Endodermal cell (in vitro differentiated cells): ENCODE data around the gene TAS2R1. TPM values are rescaled to one million over a fixed set of nuclear protein-coding genes. Genes with fewer than 3 reads are reported as not detected.

Experiments used
- DNase-seq: peaks from one replicate; pipeline ENCODE4 v3.0.0-alpha.2; 2017
- H3K27ac ChIP-seq: 2 replicates; pipeline ENCODE4 v1.5.1; 2013; ENCODE audit warnings: mild to moderate bottlenecking, low read depth, low read length, moderate library complexity
- H3K27me3 ChIP-seq: 2 replicates; pipeline ENCODE4 v1.6.1; 2013; ENCODE audit warnings: mild to moderate bottlenecking, low read length, moderate library complexity; ENCODE audit not compliant: insufficient read depth, control insufficient read depth, poor library complexity, severe bottlenecking
- H3K36me3 ChIP-seq: 2 replicates; pipeline ENCODE4 v1.7.0; 2013; ENCODE audit warnings: mild to moderate bottlenecking, low read length, moderate library complexity; ENCODE audit not compliant: control insufficient read depth, insufficient read depth
- H3K4me1 ChIP-seq: one replicate; pipeline ENCODE4 v1.7.0; 2013; ENCODE audit warnings: low read length; ENCODE audit not compliant: control insufficient read depth, insufficient read depth
- H3K4me3 ChIP-seq: 2 replicates; pipeline ENCODE4 v1.5.1; 2013; ENCODE audit warnings: mild to moderate bottlenecking, low read length, moderate library complexity
- H3K9ac ChIP-seq: 2 replicates; pipeline ENCODE4 v1.6.1; 2013; ENCODE audit warnings: mild to moderate bottlenecking, low read length, moderate library complexity; ENCODE audit not compliant: poor library complexity, severe bottlenecking; ENCODE audit errors: extremely low read depth
- H3K9me3 ChIP-seq: 2 replicates; pipeline ENCODE4 v1.6.1; 2013; ENCODE audit warnings: mild to moderate bottlenecking, low read length, moderate library complexity; ENCODE audit not compliant: control insufficient read depth
- H3K27ac Mint-ChIP-seq: 2 replicates; pipeline ENCODE4 v1.8.0; 2020; ENCODE audit warnings: mixed read lengths
- H3K27me3 Mint-ChIP-seq: 2 replicates; pipeline ENCODE4 v1.8.0; 2021; ENCODE audit warnings: mild to moderate bottlenecking, mixed read lengths; ENCODE audit not compliant: insufficient read depth
- H3K36me3 Mint-ChIP-seq: 2 replicates; pipeline ENCODE4 v1.8.0; 2020; ENCODE audit warnings: low read depth, mixed read lengths
- H3K4me1 Mint-ChIP-seq: 2 replicates; pipeline ENCODE4 v1.8.0; 2020; ENCODE audit warnings: mixed read lengths
- H3K4me3 Mint-ChIP-seq: 2 replicates; pipeline ENCODE4 v1.8.0; 2020; ENCODE audit warnings: mild to moderate bottlenecking, moderate library complexity, mixed read lengths
- H3K9me3 Mint-ChIP-seq: 2 replicates; pipeline ENCODE4 v1.8.0; 2020; ENCODE audit warnings: mild to moderate bottlenecking, mixed read lengths
- WGBS, 2 experiments: methylation state at CpG; one replicate each; pipeline versions ENCODE4 v1.1.5 to v1.1.7; 2013; ENCODE audit warnings: missing lambda C conversion rate in 2 of 2, mixed read lengths in 1 of 2; ENCODE audit not compliant: insufficient coverage in 1 of 2, insufficient read length in 1 of 2; 5-methylcytosine and 5-hydroxymethylcytosine counted together
- total RNA-seq, 2 donors: library from RNA; stranded (reverse); fragmentation: NEBNext Ultra II Directional in 1 of 2; extraction: Animal tissue kit (Norgen Biotek cat#: 25700) in 1 of 2; gene quantifications; 2 replicates in 1 of 2; 3 replicates in 1 of 2; pipeline ENCODE4 v1.2.1, GENCODE V29; 2021
- TF ChIP-seq, protein P1 (sequence below): fragments of 200-600 bp; sonication (generic); conservative IDR thresholded peaks from 2 replicates; pipeline ENCODE4 v1.5.0; 2021; ENCODE audit warnings: antibody characterized with exemption, mild to moderate bottlenecking

The TAS2R1 gene
- total RNA-seq, 2 donors from 2014 or later = 0.24 TPM; not detected in 1

DNA sequence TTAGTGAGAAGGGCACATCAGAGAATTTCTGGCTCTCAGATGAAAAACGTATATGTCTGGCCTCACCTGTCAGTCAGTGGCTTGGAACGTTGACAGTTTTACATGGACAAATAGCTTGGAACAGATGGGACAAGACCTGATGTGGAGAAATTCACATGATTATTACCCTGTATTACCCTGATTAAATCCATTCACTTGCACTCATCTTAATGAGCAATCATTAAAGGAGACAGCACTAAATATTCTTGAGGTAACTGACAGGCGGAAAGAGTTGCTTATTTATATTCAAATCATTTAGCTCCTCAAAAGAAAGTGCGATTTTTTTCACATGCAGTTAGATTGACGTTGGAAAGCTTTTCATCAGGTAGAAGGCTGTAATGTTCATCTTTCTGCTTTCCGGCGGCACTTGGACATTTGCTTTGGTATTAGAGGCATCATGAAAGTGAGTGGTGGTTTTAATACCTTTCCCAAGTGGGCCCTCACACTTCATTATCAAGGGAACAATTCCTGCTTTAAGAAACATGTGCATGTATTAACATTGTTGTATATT is 11.7 kb upstream of the TAS2R1 start:
- TF ChIP-seq, protein P1, sequence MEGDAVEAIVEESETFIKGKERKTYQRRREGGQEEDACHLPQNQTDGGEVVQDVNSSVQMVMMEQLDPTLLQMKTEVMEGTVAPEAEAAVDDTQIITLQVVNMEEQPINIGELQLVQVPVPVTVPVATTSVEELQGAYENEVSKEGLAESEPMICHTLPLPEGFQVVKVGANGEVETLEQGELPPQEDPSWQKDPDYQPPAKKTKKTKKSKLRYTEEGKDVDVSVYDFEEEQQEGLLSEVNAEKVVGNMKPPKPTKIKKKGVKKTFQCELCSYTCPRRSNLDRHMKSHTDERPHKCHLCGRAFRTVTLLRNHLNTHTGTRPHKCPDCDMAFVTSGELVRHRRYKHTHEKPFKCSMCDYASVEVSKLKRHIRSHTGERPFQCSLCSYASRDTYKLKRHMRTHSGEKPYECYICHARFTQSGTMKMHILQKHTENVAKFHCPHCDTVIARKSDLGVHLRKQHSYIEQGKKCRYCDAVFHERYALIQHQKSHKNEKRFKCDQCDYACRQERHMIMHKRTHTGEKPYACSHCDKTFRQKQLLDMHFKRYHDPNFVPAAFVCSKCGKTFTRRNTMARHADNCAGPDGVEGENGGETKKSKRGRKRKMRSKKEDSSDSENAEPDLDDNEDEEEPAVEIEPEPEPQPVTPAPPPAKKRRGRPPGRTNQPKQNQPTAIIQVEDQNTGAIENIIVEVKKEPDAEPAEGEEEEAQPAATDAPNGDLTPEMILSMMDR = no peak
- H3K4me3 Mint-ChIP-seq = no peak overlapping the region
- H3K27ac Mint-ChIP-seq = no peak overlapping the region
- peaks cover 6% of the 10 kb centered on the region for H3K36me3 Mint-ChIP-seq
- H3K9me3 Mint-ChIP-seq = peaks cover 28% of the 10 kb centered on the region
- Histone ChIP-seq H3K27ac (no peak overlapping the region), H3K9me3 (peaks cover 25% of the 10 kb centered on the region), H3K4me3 (no peak overlapping the region), H3K36me3 (no peaks in the 10 kb centered on the region), H3K4me1 (no peaks in the 10 kb centered on the region), H3K27me3 (no peaks in the 10 kb centered on the region), H3K9ac (no peak overlapping the region)
- peaks cover 2% of the 10 kb centered on the region for H3K27me3 Mint-ChIP-seq
- no peak for DNase-seq
- 86 to 91% methylated on average over 4 to 7 of the region's 7 CpGs for WGBS, 2 experiments
- no peaks in the 10 kb centered on the region for H3K4me1 Mint-ChIP-seq

- Mint-ChIP-seq H3K27ac (no peak overlapping the region), H3K4me3 (no peak overlapping the region), H3K9me3 (peaks cover 43% of the 10 kb centered on the region), H3K4me1 (no peaks in the 10 kb centered on the region), H3K27me3 (no peaks in the 10 kb centered on the region), H3K36me3 (peaks cover 9% of the 10 kb centered on the region)
- Histone ChIP-seq H3K27me3 (no peaks in the 10 kb centered on the region), H3K4me1 (no peaks in the 10 kb centered on the region), H3K4me3 (no peak overlapping the region), H3K27ac (no peak overlapping the region), H3K9ac (no peak overlapping the region), H3K36me3 (no peaks in the 10 kb centered on the region), H3K9me3 (peaks cover 42% of the 10 kb centered on the region)
- no peak for DNase-seq
- TF ChIP-seq, protein P1 = no peak
- 98% methylated on average over 2 of the region's 2 CpGs; no CpG with 5 or more reads in 1 of the 2 experiments for WGBS, 2 experiments
These were observed 2.3 kb upstream of the TAS2R1 start for GRCh38 chr5:9632495-9632894.

GRCh38 chr5:9627541-9627940 is 2.6 kb downstream of the TAS2R1 start:
- no peaks in the 10 kb centered on the region for H3K36me3 Mint-ChIP-seq
- H3K9me3 ChIP-seq = no peaks in the 10 kb centered on the region
- no peaks in the 10 kb centered on the region for H3K36me3 ChIP-seq
- TF ChIP-seq, protein P1 = no peak
- no peaks in the 10 kb centered on the region for H3K4me1 ChIP-seq
- no peak overlapping the region for H3K4me3 ChIP-seq
- no peaks in the 10 kb centered on the region for H3K9me3 Mint-ChIP-seq
- H3K9ac ChIP-seq = no peak overlapping the region
- DNase-seq = no peak
- 94 to 100% methylated on average over 2 to 5 of the region's 5 CpGs for WGBS, 2 experiments
- H3K27ac Mint-ChIP-seq = no peak overlapping the region
- no peak overlapping the region for H3K4me3 Mint-ChIP-seq
- H3K27me3 ChIP-seq = no peaks in the 10 kb centered on the region
- no peak overlapping the region for H3K27ac ChIP-seq
- peaks cover 8% of the 10 kb centered on the region for H3K4me1 Mint-ChIP-seq
- no peaks in the 10 kb centered on the region for H3K27me3 Mint-ChIP-seq
